RWPE2 (cell line): Measurements from ENCODE around the gene ANK2.

Source experiments
- ATAC-seq: fragments of 200-7000 bp; cut with Tn5 transposase; 3 replicates; pipeline ENCODE4 v1.9.1; 2021; ENCODE audit warnings: low read depth
- DNase-seq: peaks from one replicate; pipeline ENCODE4 v3.0.0-alpha.2; 2020; ENCODE audit warnings: low spot score
- H3K27ac ChIP-seq: fragments of 450-650 bp; 2 replicates; pipeline ENCODE4 v1.5.1; 2017; ENCODE audit warnings: mild to moderate bottlenecking; ENCODE audit not compliant: poor library complexity, severe bottlenecking
- H3K27me3 ChIP-seq: fragments of 250-450 bp; sonication (Bioruptor Pico); 2 replicates; pipeline ENCODE4 v1.5.1; 2021; ENCODE audit warnings: mild to moderate bottlenecking, moderate library complexity; ENCODE audit not compliant: insufficient read depth, poor library complexity, severe bottlenecking
- H3K36me3 ChIP-seq: fragments of 250-450 bp; sonication (Bioruptor Pico); 2 replicates; pipeline ENCODE4 v1.5.1; 2020; ENCODE audit warnings: low read depth, mild to moderate bottlenecking, moderate library complexity
- H3K4me1 ChIP-seq: fragments of 250-450 bp; sonication (Bioruptor Pico); 2 replicates; pipeline ENCODE4 v1.5.1; 2021; ENCODE audit warnings: mild to moderate bottlenecking, moderate library complexity; ENCODE audit not compliant: insufficient read depth, poor library complexity, severe bottlenecking
- H3K4me3 ChIP-seq: fragments of 250-450 bp; sonication (Bioruptor Pico); 2 replicates; pipeline ENCODE4 v1.5.1; 2021; ENCODE audit warnings: mild to moderate bottlenecking, moderate library complexity; ENCODE audit not compliant: severe bottlenecking
- H3K9me3 ChIP-seq: fragments of 250-450 bp; sonication (Bioruptor Pico); 2 replicates; pipeline ENCODE4 v1.5.1; 2021; ENCODE audit warnings: mild to moderate bottlenecking, moderate library complexity; ENCODE audit not compliant: severe bottlenecking
- CTCF ChIP-seq: fragments of 450-650 bp; IDR thresholded peaks from one replicate; pipeline ENCODE4 v1.5.1; 2017; ENCODE audit warnings: mild to moderate bottlenecking, moderate library complexity; ENCODE audit not compliant: poor library complexity, severe bottlenecking

ANK2 gene

GRCh38 chr4:113186913-113187312, 137.5 kb downstream of the ANK2 start:
- H3K4me3 ChIP-seq: no peak overlapping the region
- H3K9me3 ChIP-seq: no peaks in the 10 kb centered on the region
- no peaks in the 10 kb centered on the region for H3K27me3 ChIP-seq
- no peak for TF ChIP-seq CTCF
- no peak for ATAC-seq
- no peaks in the 10 kb centered on the region for H3K36me3 ChIP-seq
- no peaks in the 10 kb centered on the region for H3K4me1 ChIP-seq
- DNase-seq: no peak
- no peak overlapping the region for H3K27ac ChIP-seq

DNA sequence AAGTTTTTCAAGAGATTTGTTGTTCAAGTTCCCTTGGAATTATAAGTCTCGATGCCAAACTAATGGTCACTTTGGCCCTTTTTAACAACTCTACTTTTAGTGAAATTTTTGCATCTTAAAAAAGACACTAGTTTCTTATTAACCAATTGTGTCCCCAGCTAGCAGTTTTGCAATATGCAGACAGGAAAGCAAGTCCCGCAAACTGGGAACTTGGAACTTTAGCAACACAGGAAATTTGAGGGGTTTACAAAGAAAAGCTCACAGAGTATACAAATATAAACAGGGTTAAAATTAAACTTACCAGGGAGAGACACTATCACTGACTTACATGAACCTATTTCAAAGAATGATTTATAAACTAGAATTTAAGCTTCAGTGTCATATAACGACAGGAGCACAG, 137.9 kb downstream of the ANK2 start:
- Histone ChIP-seq H3K27ac (no peak overlapping the region), H3K36me3 (no peaks in the 10 kb centered on the region)
- no peak for ATAC-seq

GRCh38 chr4:113189546-113189945, 140.1 kb downstream of the ANK2 start:
- ATAC-seq (no peak), DNase-seq (no peak)
- H3K4me1 ChIP-seq: no peaks in the 10 kb centered on the region
- no peaks in the 10 kb centered on the region for H3K36me3 ChIP-seq
- H3K9me3 ChIP-seq: no peaks in the 10 kb centered on the region
- no peaks in the 10 kb centered on the region for H3K27me3 ChIP-seq
- no peak for TF ChIP-seq CTCF
- H3K27ac ChIP-seq: no peak overlapping the region
- H3K4me3 ChIP-seq: no peak overlapping the region

More for the DNA sequence above, 137.9 kb downstream of the ANK2 start:
- Histone ChIP-seq H3K4me3 (no peak overlapping the region), H3K27me3 (no peaks in the 10 kb centered on the region), H3K4me1 (no peaks in the 10 kb centered on the region), H3K9me3 (no peaks in the 10 kb centered on the region)
- TF ChIP-seq CTCF: no peak
- no peak for DNase-seq

- no peak overlapping the region for H3K4me3 ChIP-seq
- DNase-seq (no peak), ATAC-seq (no peak)
- H3K4me1 ChIP-seq: no peaks in the 10 kb centered on the region
- no peaks in the 10 kb centered on the region for H3K36me3 ChIP-seq
- TF ChIP-seq CTCF: no peak
- no peaks in the 10 kb centered on the region for H3K9me3 ChIP-seq
- H3K27me3 ChIP-seq: peaks cover 9% of the 10 kb centered on the region
- no peak overlapping the region for H3K27ac ChIP-seq
Measured at GRCh38 chr4:113209153-113209552, 159.7 kb downstream of the ANK2 start.

DNA sequence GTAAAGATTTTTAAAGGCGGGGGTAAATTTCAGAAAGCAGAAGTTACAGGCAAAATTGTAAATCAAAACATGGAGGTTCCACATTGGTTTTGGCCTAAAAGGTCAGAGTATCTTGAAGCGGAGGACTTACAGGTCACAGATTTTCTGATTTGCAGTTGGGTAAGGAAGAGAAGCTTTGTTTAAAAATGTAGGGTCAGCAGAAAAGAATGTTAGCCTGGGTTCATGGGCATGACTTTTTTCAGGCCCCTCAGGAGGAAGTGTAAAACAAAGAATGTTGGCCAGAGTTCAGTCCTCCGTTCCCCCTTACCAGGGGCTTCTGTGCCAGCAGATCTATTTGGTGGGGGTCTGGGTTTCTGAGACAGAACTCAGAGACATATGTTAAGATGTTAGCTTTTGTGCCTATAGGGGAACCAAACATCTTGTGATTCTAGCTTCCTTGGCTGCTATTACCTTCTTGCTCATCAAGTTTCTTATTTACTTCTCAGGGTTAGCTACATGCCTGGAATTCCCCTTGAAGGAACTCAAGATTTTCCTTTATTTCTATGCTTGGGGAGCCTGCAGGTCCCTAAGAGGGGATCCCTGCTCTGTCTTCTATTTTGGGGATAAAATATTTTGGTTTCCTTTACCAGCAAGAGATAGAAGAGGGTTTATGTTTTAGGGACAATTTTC, 160.3 kb downstream of the ANK2 start:
- Histone ChIP-seq H3K4me1 (no peaks in the 10 kb centered on the region), H3K36me3 (no peaks in the 10 kb centered on the region), H3K4me3 (no peak overlapping the region), H3K27ac (no peak overlapping the region), H3K27me3 (peaks cover 9% of the 10 kb centered on the region), H3K9me3 (no peaks in the 10 kb centered on the region)
- no peak for DNase-seq
- no peak for ATAC-seq
- TF ChIP-seq CTCF: no peak
